NB4 (cell line): ENCODE measurements around the gene RBBP6.

Experiments used
- CTCF ChIP-seq: IDR thresholded peaks from one replicate; pipeline ENCODE4 v1.5.1; 2012; ENCODE audit warnings: low read depth, low read length
- POLR2A ChIP-seq: IDR thresholded peaks from 2 replicates; pipeline ENCODE4 v1.6.1; 2011; ENCODE audit warnings: mild to moderate bottlenecking; ENCODE audit not compliant: insufficient read length; ENCODE audit errors: extremely low read depth

- TF ChIP-seq CTCF (no peak), POLR2A (no peak)
Observed at GRCh38 chr16:24536671-24537070, 2.7 kb upstream of the RBBP6 start.
